ENCODE measurements around the gene LYPD3. TPM values are rescaled to one million over a fixed set of nuclear protein-coding genes. Genes with fewer than 3 reads are reported as not detected.
"Not testable (repeated sequence)": the region's sequence is repeated elsewhere in the genome, so short reads cannot be mapped to it uniquely, and the experiment has no call there.

The LYPD3 gene
- polyA plus RNA-seq = 100 to 1,000 TPM; 208 to 770 TPM

- WGBS, 2 donors = 20 to 23% methylated on average over 24 of the region's 24 CpGs
- Histone ChIP-seq H3K27ac (ENCODE audit: low read depth in 2 of 2, low read length in 1 of 2) (peak within 1 kb of the TSS; percentile 87 to 99), H3K36me3 (ENCODE audit: control insufficient read depth in 2 of 2, insufficient read depth in 2 of 2, low read length in 1 of 2) (peaks cover 0 to 13% of the 10 kb centered on the region in 2 donors), H3K4me1 (ENCODE audit: control insufficient read depth in 2 of 2, insufficient read depth in 2 of 2, low read length in 1 of 2) (peaks cover 0 to 8% of the 10 kb centered on the region in 2 donors), H3K27me3 (ENCODE audit: control insufficient read depth in 1 of 2, insufficient read depth in 2 of 2, low read length in 2 of 2) (no peaks in the 10 kb centered on the region), H3K9me3 (ENCODE audit: control insufficient read depth in 2 of 2, insufficient read depth in 1 of 2, low read depth in 1 of 2, low read length in 1 of 2) (no peaks in the 10 kb centered on the region), H3K4me3 (ENCODE audit: low read depth in 1 of 2, low read length in 2 of 2) (peak within 1 kb of the TSS; percentile 69 to 72)
These were observed at the start of gene LYPD3 for GRCh38 chr19:43465468-43466120. Gene LYPD3 (minus strand): TSS chr19:43465608. CDS start chr19:43465571, 37 bp downstream.

GRCh38 chr19:43512399-43512798 is 47.0 kb upstream of the LYPD3 start:
- H3K4me3 ChIP-seq (ENCODE audit: low read depth in 1 of 2, low read length in 2 of 2); H3K27me3 ChIP-seq (ENCODE audit: control insufficient read depth in 1 of 2, insufficient read depth in 2 of 2, low read length in 2 of 2); H3K4me1 ChIP-seq (ENCODE audit: control insufficient read depth in 2 of 2, insufficient read depth in 2 of 2, low read length in 1 of 2); H3K9me3 ChIP-seq (ENCODE audit: control insufficient read depth in 2 of 2, insufficient read depth in 1 of 2, low read depth in 1 of 2, low read length in 1 of 2); H3K27ac ChIP-seq (ENCODE audit: low read depth in 2 of 2, low read length in 1 of 2): not testable (repeated sequence)
- H3K36me3 ChIP-seq (ENCODE audit: control insufficient read depth in 2 of 2, insufficient read depth in 2 of 2, low read length in 1 of 2) = peaks cover 0 to 14% of the 10 kb centered on the region in 2 donors

GRCh38 chr19:43511324-43511723 is 45.9 kb upstream of the LYPD3 start:
- Histone ChIP-seq H3K36me3 (ENCODE audit: control insufficient read depth in 2 of 2, insufficient read depth in 2 of 2, low read length in 1 of 2) (peaks cover 0 to 14% of the 10 kb centered on the region in 2 donors), H3K4me3 (ENCODE audit: low read depth in 1 of 2, low read length in 2 of 2) (no peak overlapping the region), H3K9me3 (ENCODE audit: control insufficient read depth in 2 of 2, insufficient read depth in 1 of 2, low read depth in 1 of 2, low read length in 1 of 2) (no peaks in the 10 kb centered on the region), H3K4me1 (ENCODE audit: control insufficient read depth in 2 of 2, insufficient read depth in 2 of 2, low read length in 1 of 2) (peaks cover 0 to 2% of the 10 kb centered on the region in 2 donors), H3K27me3 (ENCODE audit: control insufficient read depth in 1 of 2, insufficient read depth in 2 of 2, low read length in 2 of 2) (no peaks in the 10 kb centered on the region), H3K27ac (ENCODE audit: low read depth in 2 of 2, low read length in 1 of 2) (no peak overlapping the region)
- WGBS, 2 donors = 93 to 94% methylated on average over 5 of the region's 5 CpGs

GRCh38 chr19:43510713-43511112 is 45.3 kb upstream of the LYPD3 start:
- no peaks in the 10 kb centered on the region for H3K27me3 ChIP-seq (ENCODE audit: control insufficient read depth in 1 of 2, insufficient read depth in 2 of 2, low read length in 2 of 2)
- H3K4me1 ChIP-seq (ENCODE audit: control insufficient read depth in 2 of 2, insufficient read depth in 2 of 2, low read length in 1 of 2) = peaks cover 0 to 2% of the 10 kb centered on the region in 2 donors
- no peaks in the 10 kb centered on the region for H3K9me3 ChIP-seq (ENCODE audit: control insufficient read depth in 2 of 2, insufficient read depth in 1 of 2, low read depth in 1 of 2, low read length in 1 of 2)
- no peak overlapping the region for H3K4me3 ChIP-seq (ENCODE audit: low read depth in 1 of 2, low read length in 2 of 2)
- no peak overlapping the region for H3K27ac ChIP-seq (ENCODE audit: low read depth in 2 of 2, low read length in 1 of 2)
- H3K36me3 ChIP-seq (ENCODE audit: control insufficient read depth in 2 of 2, insufficient read depth in 2 of 2, low read length in 1 of 2) = peaks cover 0 to 14% of the 10 kb centered on the region in 2 donors
- 98% methylated on average over 9 of the region's 9 CpGs for WGBS, 2 donors

GRCh38 chr19:43507880-43508279 is 42.5 kb upstream of the LYPD3 start:
- H3K9me3 ChIP-seq (ENCODE audit: control insufficient read depth in 2 of 2, insufficient read depth in 1 of 2, low read depth in 1 of 2, low read length in 1 of 2) = no peaks in the 10 kb centered on the region
- H3K4me1 ChIP-seq (ENCODE audit: control insufficient read depth in 2 of 2, insufficient read depth in 2 of 2, low read length in 1 of 2) = peaks cover 0 to 8% of the 10 kb centered on the region in 2 donors
- 85 to 88% methylated on average over 2 of the region's 2 CpGs for WGBS, 2 donors
- H3K27ac ChIP-seq (ENCODE audit: low read depth in 2 of 2, low read length in 1 of 2) = no peak overlapping the region
- no peak overlapping the region for H3K4me3 ChIP-seq (ENCODE audit: low read depth in 1 of 2, low read length in 2 of 2)
- H3K27me3 ChIP-seq (ENCODE audit: control insufficient read depth in 1 of 2, insufficient read depth in 2 of 2, low read length in 2 of 2) = no peaks in the 10 kb centered on the region
- peaks cover 0 to 14% of the 10 kb centered on the region in 2 donors for H3K36me3 ChIP-seq (ENCODE audit: control insufficient read depth in 2 of 2, insufficient read depth in 2 of 2, low read length in 1 of 2)

GRCh38 chr19:43506629-43507028 is 41.2 kb upstream of the LYPD3 start:
- no peak overlapping the region for H3K27ac ChIP-seq (ENCODE audit: low read depth in 2 of 2, low read length in 1 of 2)
- H3K36me3 ChIP-seq (ENCODE audit: control insufficient read depth in 2 of 2, insufficient read depth in 2 of 2, low read length in 1 of 2) = peaks cover 0 to 19% of the 10 kb centered on the region in 2 donors
- no peaks in the 10 kb centered on the region for H3K27me3 ChIP-seq (ENCODE audit: control insufficient read depth in 1 of 2, insufficient read depth in 2 of 2, low read length in 2 of 2)
- H3K4me1 ChIP-seq (ENCODE audit: control insufficient read depth in 2 of 2, insufficient read depth in 2 of 2, low read length in 1 of 2) = peaks cover 0 to 6% of the 10 kb centered on the region in 2 donors
- 88% methylated on average over 5 of the region's 5 CpGs for WGBS, 2 donors
- H3K9me3 ChIP-seq (ENCODE audit: control insufficient read depth in 2 of 2, insufficient read depth in 1 of 2, low read depth in 1 of 2, low read length in 1 of 2) = no peaks in the 10 kb centered on the region
- no peak overlapping the region for H3K4me3 ChIP-seq (ENCODE audit: low read depth in 1 of 2, low read length in 2 of 2)

GRCh38 chr19:43505941-43506340 is 40.5 kb upstream of the LYPD3 start:
- 91 to 96% methylated on average over 5 of the region's 5 CpGs for WGBS, 2 donors
- H3K27ac ChIP-seq (ENCODE audit: low read depth in 2 of 2, low read length in 1 of 2) = peak overlapping the region in 1 of 2 donors; percentile 15
- H3K9me3 ChIP-seq (ENCODE audit: control insufficient read depth in 2 of 2, insufficient read depth in 1 of 2, low read depth in 1 of 2, low read length in 1 of 2) = no peaks in the 10 kb centered on the region
- no peak overlapping the region for H3K4me3 ChIP-seq (ENCODE audit: low read depth in 1 of 2, low read length in 2 of 2)
- peaks cover 0 to 20% of the 10 kb centered on the region in 2 donors for H3K36me3 ChIP-seq (ENCODE audit: control insufficient read depth in 2 of 2, insufficient read depth in 2 of 2, low read length in 1 of 2)
- H3K27me3 ChIP-seq (ENCODE audit: control insufficient read depth in 1 of 2, insufficient read depth in 2 of 2, low read length in 2 of 2) = no peaks in the 10 kb centered on the region
- peaks cover 0 to 6% of the 10 kb centered on the region in 2 donors for H3K4me1 ChIP-seq (ENCODE audit: control insufficient read depth in 2 of 2, insufficient read depth in 2 of 2, low read length in 1 of 2)

- Histone ChIP-seq H3K4me3 (ENCODE audit: low read depth in 1 of 2, low read length in 2 of 2) (peak overlapping the region in 1 of 2 donors; percentile 69), H3K9me3 (ENCODE audit: control insufficient read depth in 2 of 2, insufficient read depth in 1 of 2, low read depth in 1 of 2, low read length in 1 of 2) (no peaks in the 10 kb centered on the region), H3K36me3 (ENCODE audit: control insufficient read depth in 2 of 2, insufficient read depth in 2 of 2, low read length in 1 of 2) (peaks cover 0 to 19% of the 10 kb centered on the region in 2 donors), H3K4me1 (ENCODE audit: control insufficient read depth in 2 of 2, insufficient read depth in 2 of 2, low read length in 1 of 2) (peaks cover 0 to 6% of the 10 kb centered on the region in 2 donors), H3K27me3 (ENCODE audit: control insufficient read depth in 1 of 2, insufficient read depth in 2 of 2, low read length in 2 of 2) (no peaks in the 10 kb centered on the region), H3K27ac (ENCODE audit: low read depth in 2 of 2, low read length in 1 of 2) (peak overlapping the region; percentile 83 to 96)
- 85 to 90% methylated on average over 3 of the region's 3 CpGs for WGBS, 2 donors
These were observed 39.7 kb upstream of the LYPD3 start for GRCh38 chr19:43505186-43505456.

- 2 to 5% methylated on average over 40 to 42 of the region's 42 CpGs for WGBS, 2 donors
- Histone ChIP-seq H3K4me1 (ENCODE audit: control insufficient read depth in 2 of 2, insufficient read depth in 2 of 2, low read length in 1 of 2) (peaks cover 0 to 6% of the 10 kb centered on the region in 2 donors), H3K9me3 (ENCODE audit: control insufficient read depth in 2 of 2, insufficient read depth in 1 of 2, low read depth in 1 of 2, low read length in 1 of 2) (no peaks in the 10 kb centered on the region), H3K27me3 (ENCODE audit: control insufficient read depth in 1 of 2, insufficient read depth in 2 of 2, low read length in 2 of 2) (no peaks in the 10 kb centered on the region), H3K27ac (ENCODE audit: low read depth in 2 of 2, low read length in 1 of 2) (peak within 1 kb of the TSS; percentile 83 to 96), H3K36me3 (ENCODE audit: control insufficient read depth in 2 of 2, insufficient read depth in 2 of 2, low read length in 1 of 2) (peaks cover 0 to 18% of the 10 kb centered on the region in 2 donors), H3K4me3 (ENCODE audit: low read depth in 1 of 2, low read length in 2 of 2) (peak within 1 kb of the TSS; percentile 69 to 72)
These were observed 39.2 kb upstream of the LYPD3 start, which contains the start of gene PHLDB3 for GRCh38 chr19:43504426-43505185. Gene PHLDB3 (minus strand): TSS chr19:43504746. CDS start chr19:43504118, 628 bp downstream.
